Nephron progenitor cell (in vitro differentiated cells): ENCODE measurements around the gene TRAPPC4.

ENCODE experiments used
- DNase-seq: peaks from one replicate; pipeline ENCODE4 v3.0.0; 2021
- H3K27ac Mint-ChIP-seq: 2 replicates; pipeline ENCODE4 v1.8.0; 2021; ENCODE audit warnings: mild to moderate bottlenecking, moderate library complexity, mixed read lengths
- H3K27me3 Mint-ChIP-seq: 2 replicates; pipeline ENCODE4 v1.8.0; 2021; ENCODE audit warnings: mild to moderate bottlenecking, low read depth, mixed read lengths; ENCODE audit not compliant: poor library complexity
- H3K36me3 Mint-ChIP-seq: 2 replicates; pipeline ENCODE4 v1.8.0; 2021; ENCODE audit warnings: low read depth, mixed read lengths
- H3K4me1 Mint-ChIP-seq: 2 replicates; pipeline ENCODE4 v1.8.0; 2021; ENCODE audit warnings: mixed read lengths
- H3K4me3 Mint-ChIP-seq: 2 replicates; pipeline ENCODE4 v1.8.0; 2021; ENCODE audit warnings: mild to moderate bottlenecking, moderate library complexity, mixed read lengths
- H3K9me3 Mint-ChIP-seq: 2 replicates; pipeline ENCODE4 v1.8.0; 2021; ENCODE audit warnings: mild to moderate bottlenecking, moderate library complexity, mixed read lengths
- TF ChIP-seq, protein P1 (sequence below): fragments of 200-600 bp; sonication (generic); IDR thresholded peaks from 2 replicates; pipeline ENCODE4 v1.5.0; 2021; ENCODE audit warnings: antibody characterized with exemption

TRAPPC4 gene

DNA sequence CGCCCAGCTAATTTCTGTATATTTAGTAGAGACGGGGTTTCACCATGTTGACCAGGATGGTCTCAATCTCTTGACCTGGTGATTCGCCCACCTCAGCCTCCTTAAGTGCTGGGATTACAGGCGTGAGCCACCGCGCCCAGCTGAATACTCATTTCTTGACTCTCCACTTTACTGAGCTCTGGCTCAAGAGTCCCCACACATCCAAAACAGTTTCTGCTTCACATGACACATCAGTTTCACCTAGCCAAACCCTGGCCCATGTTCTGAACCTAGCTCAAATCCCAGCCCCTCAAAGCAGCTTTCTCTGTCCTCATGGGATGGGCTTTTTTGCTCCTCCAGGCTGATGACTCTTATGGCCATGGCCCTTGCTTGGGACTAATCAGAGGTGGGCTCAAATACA, 28.6 kb downstream of the TRAPPC4 start:
- TF ChIP-seq, protein P1, sequence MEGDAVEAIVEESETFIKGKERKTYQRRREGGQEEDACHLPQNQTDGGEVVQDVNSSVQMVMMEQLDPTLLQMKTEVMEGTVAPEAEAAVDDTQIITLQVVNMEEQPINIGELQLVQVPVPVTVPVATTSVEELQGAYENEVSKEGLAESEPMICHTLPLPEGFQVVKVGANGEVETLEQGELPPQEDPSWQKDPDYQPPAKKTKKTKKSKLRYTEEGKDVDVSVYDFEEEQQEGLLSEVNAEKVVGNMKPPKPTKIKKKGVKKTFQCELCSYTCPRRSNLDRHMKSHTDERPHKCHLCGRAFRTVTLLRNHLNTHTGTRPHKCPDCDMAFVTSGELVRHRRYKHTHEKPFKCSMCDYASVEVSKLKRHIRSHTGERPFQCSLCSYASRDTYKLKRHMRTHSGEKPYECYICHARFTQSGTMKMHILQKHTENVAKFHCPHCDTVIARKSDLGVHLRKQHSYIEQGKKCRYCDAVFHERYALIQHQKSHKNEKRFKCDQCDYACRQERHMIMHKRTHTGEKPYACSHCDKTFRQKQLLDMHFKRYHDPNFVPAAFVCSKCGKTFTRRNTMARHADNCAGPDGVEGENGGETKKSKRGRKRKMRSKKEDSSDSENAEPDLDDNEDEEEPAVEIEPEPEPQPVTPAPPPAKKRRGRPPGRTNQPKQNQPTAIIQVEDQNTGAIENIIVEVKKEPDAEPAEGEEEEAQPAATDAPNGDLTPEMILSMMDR, result no peak
- peaks cover 3% of the 10 kb centered on the region for H3K27me3 Mint-ChIP-seq
- H3K36me3 Mint-ChIP-seq, result peaks cover 52% of the 10 kb centered on the region
- peaks cover 15% of the 10 kb centered on the region for H3K4me1 Mint-ChIP-seq
- no peak overlapping the region for H3K27ac Mint-ChIP-seq
- no peak for DNase-seq
- no peaks in the 10 kb centered on the region for H3K9me3 Mint-ChIP-seq
- no peak overlapping the region for H3K4me3 Mint-ChIP-seq

DNA sequence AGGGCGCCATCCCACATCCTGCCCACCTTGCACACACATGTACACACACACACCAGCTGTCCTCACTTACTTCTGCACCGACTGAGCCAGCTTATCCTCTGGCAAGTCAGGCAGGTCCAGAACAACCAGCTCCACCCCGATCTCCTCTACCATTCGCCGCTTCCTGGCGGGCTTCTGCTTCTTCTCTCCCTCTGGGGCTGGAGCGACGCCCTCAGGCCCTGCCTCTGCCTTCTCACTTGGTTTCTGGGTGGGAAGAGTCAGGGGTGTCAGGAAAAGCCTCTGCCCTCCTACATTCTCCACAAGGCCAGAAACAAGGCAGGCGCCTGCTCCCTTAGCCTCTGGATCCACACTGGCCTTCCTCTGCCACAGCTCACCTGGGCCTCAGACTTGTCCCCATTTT, 30.1 kb downstream of the TRAPPC4 start:
- TF ChIP-seq, protein P1, result no peak
- Mint-ChIP-seq H3K27ac (no peak overlapping the region), H3K4me3 (no peak overlapping the region), H3K36me3 (peaks cover 67% of the 10 kb centered on the region), H3K27me3 (peaks cover 3% of the 10 kb centered on the region), H3K9me3 (no peaks in the 10 kb centered on the region), H3K4me1 (peaks cover 15% of the 10 kb centered on the region)
- DNase-seq, result no peak

DNA sequence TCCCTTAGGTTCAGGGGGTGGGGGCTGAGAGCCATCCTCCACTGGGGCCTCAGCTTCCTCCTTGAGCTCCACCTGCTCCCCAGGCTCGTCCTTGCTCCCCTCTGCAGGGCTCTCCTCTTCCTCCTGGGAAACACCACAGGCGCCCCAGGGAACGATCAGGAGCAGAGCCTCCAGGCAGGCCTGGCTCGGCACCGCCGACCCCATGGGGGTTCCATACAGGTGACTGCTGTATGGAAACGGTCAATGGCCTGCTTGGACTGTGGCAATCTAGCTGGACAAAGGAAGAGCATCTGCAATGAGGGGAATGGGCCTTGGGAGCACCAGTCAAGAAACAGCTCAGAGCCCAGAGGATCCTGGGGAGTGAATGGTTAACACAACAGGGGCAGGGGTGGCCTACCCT, 30.5 kb downstream of the TRAPPC4 start:
- Mint-ChIP-seq H3K4me1 (peaks cover 15% of the 10 kb centered on the region), H3K27me3 (peaks cover 3% of the 10 kb centered on the region), H3K9me3 (no peaks in the 10 kb centered on the region), H3K4me3 (no peak overlapping the region), H3K36me3 (peaks cover 71% of the 10 kb centered on the region), H3K27ac (no peak overlapping the region)
- no peak for DNase-seq
- TF ChIP-seq, protein P1, result no peak

DNA sequence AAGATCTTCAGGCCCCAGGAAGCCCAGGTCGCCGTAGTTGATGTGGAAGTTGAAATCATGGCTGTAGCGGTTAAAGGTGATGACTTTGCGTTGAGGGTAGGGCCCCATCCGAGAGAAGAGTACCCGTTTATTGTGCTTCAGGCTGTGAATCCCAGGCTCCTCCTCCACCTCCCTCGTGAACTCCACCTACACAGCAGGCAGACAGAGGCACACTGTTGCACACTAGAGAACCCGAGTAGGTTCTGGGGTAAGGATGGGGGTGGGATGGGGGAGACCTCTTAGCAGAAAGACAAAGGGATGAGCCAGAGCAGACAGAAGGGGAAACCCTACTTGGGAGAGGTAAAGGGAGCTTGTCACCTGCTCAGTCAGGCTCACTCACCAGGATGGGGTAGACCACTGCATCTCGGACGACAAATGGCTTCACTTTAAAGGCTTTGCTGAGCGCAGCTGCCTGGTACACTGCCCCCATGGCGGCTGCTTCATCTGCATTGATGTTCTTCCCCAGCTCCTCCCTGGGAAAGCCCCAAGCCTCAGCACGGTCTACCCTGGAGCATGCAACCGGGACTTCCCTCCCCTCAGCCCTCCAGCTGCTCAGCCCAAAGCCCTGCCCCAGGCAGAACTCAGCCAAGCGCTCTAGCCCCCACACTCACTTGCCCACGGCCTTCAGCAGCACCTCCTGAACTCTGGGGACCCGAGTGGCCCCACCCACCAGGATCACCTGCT, 33.0 kb downstream of the TRAPPC4 start:
- no peak for DNase-seq
- peaks cover 77% of the 10 kb centered on the region for H3K36me3 Mint-ChIP-seq

DNA sequence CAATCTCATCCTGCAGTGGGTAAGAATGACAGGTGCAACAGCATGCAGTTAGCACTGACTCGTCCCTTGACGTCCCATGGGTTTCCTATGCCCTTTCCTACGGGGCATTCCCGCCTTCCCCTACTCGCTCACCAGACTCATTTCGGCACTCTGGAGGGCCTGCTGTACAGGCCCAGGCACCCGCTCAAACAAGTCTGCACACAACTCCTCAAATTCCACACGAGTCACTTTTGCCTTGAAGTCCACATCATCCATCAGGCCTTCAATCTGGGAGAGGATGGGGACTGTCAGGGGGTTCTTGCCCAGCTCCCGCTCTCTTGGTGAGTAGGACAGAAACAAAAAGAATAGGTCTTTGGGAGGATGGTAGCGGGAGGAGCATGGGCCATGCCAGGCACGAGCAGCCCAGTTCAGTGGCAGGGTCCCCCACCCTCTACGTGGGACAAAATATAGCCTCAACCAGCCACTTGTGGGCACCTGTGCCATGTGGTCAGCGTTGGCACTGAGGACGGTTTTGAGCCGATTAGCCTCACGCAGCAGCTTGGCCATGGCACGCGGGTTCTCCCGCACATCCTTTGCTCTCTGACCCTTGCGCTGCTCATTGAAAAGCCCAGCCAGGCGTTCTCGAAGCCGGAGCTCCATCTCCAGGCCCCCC, 33.7 kb downstream of the TRAPPC4 start:
- TF ChIP-seq, protein P1, result no peak
- peaks cover 70% of the 10 kb centered on the region for H3K36me3 Mint-ChIP-seq
- H3K27me3 Mint-ChIP-seq, result no peaks in the 10 kb centered on the region
- peak overlapping the region; percentile 23 for H3K27ac Mint-ChIP-seq
- H3K9me3 Mint-ChIP-seq, result no peaks in the 10 kb centered on the region
- DNase-seq, result no peak
- no peak overlapping the region for H3K4me3 Mint-ChIP-seq
- peaks cover 17% of the 10 kb centered on the region for H3K4me1 Mint-ChIP-seq

More for the DNA sequence above, 33.0 kb downstream of the TRAPPC4 start:
- peaks cover 17% of the 10 kb centered on the region for H3K4me1 Mint-ChIP-seq
- no peaks in the 10 kb centered on the region for H3K27me3 Mint-ChIP-seq
- no peak overlapping the region for H3K27ac Mint-ChIP-seq
- no peak overlapping the region for H3K4me3 Mint-ChIP-seq
- TF ChIP-seq, protein P1, result no peak
- no peaks in the 10 kb centered on the region for H3K9me3 Mint-ChIP-seq
